HepG2 (cell line): ENCODE measurements around the gene SBK1. TPM values are rescaled to one million over a fixed set of nuclear protein-coding genes. Genes with fewer than 3 reads are reported as not detected.
A peak's percentile ranks its signal among the peaks of the same experiment; 100 is the strongest.

Experiments used
- ATAC-seq: fragments of 200-7000 bp; cut with Tn5 transposase; 3 replicates; pipeline ENCODE4 v1.9.1; 2020; ENCODE audit warnings: mild to moderate bottlenecking, moderate library complexity
- BruUV-seq: library from RNA; stranded (reverse); fragments of 400-500 nt; replicated peaks from 2 replicates; lab custom pipeline; 2021; lab: Mats Ljungman, UMichigan
- CTCF ChIA-PET: fragments of 300-600 bp; formaldehyde crosslinking; extraction: SDS; loops from one replicate; lab custom pipeline; 2021; ENCODE audit warnings: low total read pairs, inconsistent platforms, low intra/inter-chr PET ratio; lab: Yijun Ruan, JAX
- POLR2A ChIA-PET: fragments of 350-600 bp; sonication (Branson Sonifier 250); formaldehyde crosslinking; loops from one replicate; lab custom pipeline; 2020; ENCODE audit warnings: antibody characterized with exemption, inconsistent platforms; lab: Yijun Ruan, JAX
- DNase-seq: peaks from one replicate; pipeline ENCODE4 v3.0.0-alpha.2; 2015; ENCODE audit warnings: low spot score
- FAIRE-seq: peaks from 3 replicates; lab custom pipeline; 2011; peaks lifted over from hg19 to GRCh38; lab: Jason Lieb, UNC
- H2AFZ ChIP-seq: one replicate; pipeline ENCODE4 v1.6.1; 2011; ENCODE audit warnings: low read length, inconsistent platforms
- H3K27ac ChIP-seq: fragments of 300-600 bp; 3 replicates; pipeline ENCODE4 v1.8.0; 2011; ENCODE audit warnings: mixed run types, mild to moderate bottlenecking, mixed read lengths, low read length, inconsistent platforms; ENCODE audit not compliant: insufficient read depth; ENCODE audit errors: extremely low read length
- H3K27me3 ChIP-seq, 2 experiments: fragments of 200-600 bp in 1 of 2; 2 replicates in 1 of 2; 3 replicates in 1 of 2; pipeline versions ENCODE4 v1.6.0 to v1.8.0; 2011; ENCODE audit warnings: low read length in 2 of 2, mild to moderate bottlenecking in 2 of 2, moderate library complexity in 2 of 2, inconsistent platforms in 1 of 2; ENCODE audit not compliant: insufficient read depth in 2 of 2, control insufficient read depth in 1 of 2
- H3K36me3 ChIP-seq, 2 experiments: fragments of 200-600 bp in 1 of 2; replicated peaks in 1 of 2; 2 replicates in 1 of 2; 3 replicates in 1 of 2; pipeline versions ENCODE4 v1.5.1 to v1.8.0; 2011; ENCODE audit warnings: low read length in 2 of 2, inconsistent platforms in 1 of 2; ENCODE audit not compliant: insufficient read depth in 2 of 2, control insufficient read depth in 1 of 2
- H3K4me1 ChIP-seq: 2 replicates; pipeline ENCODE4 v1.5.1; 2012; ENCODE audit warnings: low read length, inconsistent platforms; ENCODE audit not compliant: insufficient read depth
- H3K4me2 ChIP-seq: 2 replicates; pipeline ENCODE4 v1.6.0; 2011; ENCODE audit warnings: low read depth, low read length, inconsistent platforms
- H3K4me3 ChIP-seq, 3 experiments: fragments of 200-600 bp in 1 of 3; sonication (generic), shearing (Covaris generic) in 1 of 3; replicated peaks in 1 of 3; 2 replicates each; pipeline ENCODE4 v1.5.1; 2011 to 2016; ENCODE audit warnings: low read length in 3 of 3, inconsistent platforms in 2 of 3, low read depth in 2 of 3, mild to moderate bottlenecking in 2 of 3, control low read depth in 1 of 3, mixed read lengths in 1 of 3; ENCODE audit not compliant: insufficient read depth in 1 of 3
- H3K79me2 ChIP-seq: one replicate; pipeline ENCODE4 v1.6.1; 2011; ENCODE audit warnings: low read length, inconsistent platforms; ENCODE audit not compliant: insufficient read depth
- H3K9ac ChIP-seq: 2 replicates; pipeline ENCODE4 v1.6.0; 2011; ENCODE audit warnings: mild to moderate bottlenecking, low read depth, low read length, inconsistent platforms; ENCODE audit not compliant: insufficient read depth
- H3K9me3 ChIP-seq: 2 replicates; pipeline ENCODE4 v1.5.1; 2012; ENCODE audit warnings: mild to moderate bottlenecking, low read length
- H4K20me1 ChIP-seq: 2 replicates; pipeline ENCODE4 v1.6.0; 2011; ENCODE audit warnings: inconsistent platforms, mild to moderate bottlenecking, low read length, moderate library complexity; ENCODE audit not compliant: insufficient read depth
- ADNP ChIP-seq: sonication (generic); formaldehyde crosslinking; IDR thresholded peaks from 2 replicates; pipeline ENCODE4 v1.4.0; 2020; ENCODE audit warnings: missing genetic modification reagents
- FOXM1 ChIP-seq: sonication (generic); formaldehyde crosslinking; IDR thresholded peaks from 2 replicates; pipeline ENCODE4 v1.5.0; 2020; ENCODE audit warnings: missing genetic modification reagents
- KLF16 ChIP-seq, 2 experiments: sonication (generic) in 1 of 2; formaldehyde crosslinking in 1 of 2; IDR thresholded peaks; 2 replicates each; pipeline versions ENCODE4 v1.6.1 to v1.8.0; 2016 to 2023; ENCODE audit warnings: missing genetic modification reagents in 2 of 2, missing compliant biosample characterization in 1 of 2
- MAZ ChIP-seq, 2 experiments: sonication (generic) in 1 of 2; formaldehyde crosslinking in 1 of 2; IDR thresholded peaks; 2 replicates each; pipeline versions ENCODE4 v1.5.0 to v1.6.1; 2012 to 2020; ENCODE audit warnings: low read depth in 2 of 2, mild to moderate bottlenecking in 2 of 2, borderline replicate concordance in 1 of 2, improper control_type of control experiment in 1 of 2, low read length in 1 of 2, missing genetic modification reagents in 1 of 2, moderate library complexity in 1 of 2
- MTF2 ChIP-seq: sonication (generic); formaldehyde crosslinking; IDR thresholded peaks from 2 replicates; pipeline ENCODE4 v1.5.0; 2020; ENCODE audit warnings: missing genetic modification reagents, borderline replicate concordance
- NR2F6 ChIP-seq, 2 experiments: IDR thresholded peaks; 2 replicates each; pipeline ENCODE4 v1.6.1; 2016; ENCODE audit warnings: antibody characterized with exemption in 1 of 2, mild to moderate bottlenecking in 1 of 2
- PLRG1 ChIP-seq: fragments of 450-650 bp; conservative IDR thresholded peaks from 2 replicates; pipeline ENCODE4 v1.6.1; 2016
- SP1 ChIP-seq, 2 experiments: fragments of 450-650 bp in 1 of 2; sonication (generic) in 1 of 2; formaldehyde crosslinking in 1 of 2; IDR thresholded peaks; 2 replicates each; pipeline versions ENCODE4 v1.4.0 to v1.6.1; 2016 to 2020; ENCODE audit warnings: missing genetic modification reagents in 1 of 2
- TGIF2 ChIP-seq: IDR thresholded peaks from 2 replicates; pipeline ENCODE4 v1.6.1; 2016; ENCODE audit warnings: control low read depth, missing compliant biosample characterization
- ZKSCAN8 ChIP-seq: IDR thresholded peaks from 2 replicates; pipeline ENCODE4 v1.6.1; 2016; ENCODE audit warnings: borderline replicate concordance, missing genetic modification reagents, missing compliant biosample characterization
- ZMYM3 ChIP-seq: sonication (generic); formaldehyde crosslinking; IDR thresholded peaks from 2 replicates; pipeline ENCODE4 v1.5.1; 2020; ENCODE audit warnings: mild to moderate bottlenecking, missing genetic modification reagents
- ZNF143 ChIP-seq: sonication (generic); formaldehyde crosslinking; IDR thresholded peaks from 2 replicates; pipeline ENCODE4 v1.4.0; 2020; ENCODE audit warnings: missing genetic modification reagents
- ZNF3 ChIP-seq: IDR thresholded peaks from 2 replicates; pipeline ENCODE4 v1.7.0; 2017; ENCODE audit warnings: inconsistent platforms
- ZNF558 ChIP-seq: sonication (generic); formaldehyde crosslinking; IDR thresholded peaks from 2 replicates; pipeline ENCODE4 v1.9.0; 2022; ENCODE audit warnings: mild to moderate bottlenecking, missing genetic modification reagents, borderline replicate concordance
- ZNF569 ChIP-seq: sonication (generic); formaldehyde crosslinking; IDR thresholded peaks from 2 replicates; pipeline ENCODE4 v1.5.0; 2020; ENCODE audit warnings: mild to moderate bottlenecking, missing genetic modification reagents, moderate library complexity, borderline replicate concordance
- ZNF629 ChIP-seq: sonication (generic); formaldehyde crosslinking; conservative IDR thresholded peaks from 2 replicates; pipeline ENCODE4 v1.5.0; 2020; ENCODE audit warnings: missing genetic modification reagents
- ZNF816 ChIP-seq: sonication (generic); formaldehyde crosslinking; IDR thresholded peaks from 2 replicates; pipeline ENCODE4 v1.8.0; 2022; ENCODE audit warnings: missing genetic modification reagents, mild to moderate bottlenecking, borderline replicate concordance
- WGBS: methylation state at CpG from one replicate; pipeline ENCODE4 v1.1.6; 2017; ENCODE audit warnings: low lambda C conversion rate; 5-methylcytosine and 5-hydroxymethylcytosine counted together
- in situ Hi-C: cut with HindIII; loops from 2 replicates; pipeline ENCODE4 v1.10.0; 2017; ENCODE audit warnings: low pct_unique_long_range_greater_than_20kb; ENCODE audit not compliant: extremely low pct_ligation_motif_present
- intact Hi-C: fragments of 100-400 bp; cut with micrococcal nuclease; formaldehyde crosslinking; loops from one replicate; pipeline ENCODE4 v1.10.0; 2022; ENCODE audit not compliant: unreplicated experiment
- polyA plus RNA-seq, 8 experiments: library from polyadenylated mRNA; depleted of rRNA in 3 of 8; stranded (reverse) in 7 of 8; unstranded in 1 of 8; fragments of >200 nt; fragmentation: Illumina TruSeq in 4 of 8; extraction: Trizol in 4 of 8; gene quantifications; 2 replicates each; pipeline versions ENCODE4 v1.2.1 to v1.2.3, GENCODE V29; 2011 to 2016; ENCODE audit warnings: low read depth in 4 of 8, missing spikeins in 1 of 8, mixed read lengths in 1 of 8; ENCODE audit not compliant: insufficient read depth in 1 of 8
- total RNA-seq, 5 experiments: library from RNA; depleted of rRNA; stranded (reverse); fragments of >200 nt; fragmentation: Illumina TruSeq; extraction: Trizol; gene quantifications; 2 replicates each; pipeline ENCODE4 v1.2.3, GENCODE V29; 2016; ENCODE audit warnings: low read depth in 1 of 5
- TF ChIP-seq, protein P1 (sequence below): sonication (generic); formaldehyde crosslinking; IDR thresholded peaks from 2 replicates; pipeline ENCODE4 v1.5.1; 2020; ENCODE audit warnings: mild to moderate bottlenecking, missing genetic modification reagents, borderline replicate concordance
- TF ChIP-seq, protein P2 (sequence below): sonication (generic); formaldehyde crosslinking; conservative IDR thresholded peaks from 2 replicates; pipeline ENCODE4 v1.8.0; 2022; ENCODE audit warnings: mild to moderate bottlenecking, moderate library complexity, missing genetic modification reagents
- TF ChIP-seq, protein P3 (sequence below): sonication (generic); formaldehyde crosslinking; IDR thresholded peaks from 2 replicates; pipeline ENCODE4 v1.8.0; 2022; ENCODE audit warnings: mild to moderate bottlenecking, missing genetic modification reagents

The SBK1 gene
- total and polyA plus RNA-seq, 2 of the 13 experiments (the other 11 are each of a cell fraction or from before 2014, with no cell fraction given), result 0.15 to 0.17 TPM

DNA sequence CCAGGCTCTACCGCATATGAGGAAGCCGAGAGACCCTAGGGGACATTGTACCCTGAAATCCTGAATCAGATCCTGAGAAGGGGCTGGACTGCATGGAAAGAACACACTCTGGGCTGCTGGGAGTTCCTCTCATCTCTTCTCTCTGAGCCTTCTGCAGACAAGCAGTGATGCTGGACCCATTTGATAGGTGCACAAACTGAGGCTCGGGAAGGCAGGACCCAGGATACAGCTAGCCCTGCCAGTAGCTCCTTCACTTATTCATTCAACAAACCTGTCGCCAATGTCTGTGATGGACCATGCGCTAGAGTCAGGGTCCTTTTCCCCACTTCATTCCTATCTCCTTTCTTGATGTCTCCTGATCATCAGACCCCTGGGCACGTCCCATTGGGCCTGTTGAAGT lies 1.9 kb downstream of the SBK1 start:
- H3K4me1 ChIP-seq, result peaks cover 39% of the 10 kb centered on the region
- ATAC-seq, result no peak
- no peaks in the 10 kb centered on the region for H3K36me3 ChIP-seq
- no peak for FAIRE-seq
- no peak overlapping the region for H3K27ac ChIP-seq
- no peak overlapping the region for H3K4me3 ChIP-seq
- in situ Hi-C loops, result no loop called here
- no peaks in the 10 kb centered on the region for H3K9me3 ChIP-seq
- no peak for TF ChIP-seq SP1 (IDR thresholded peaks at IDR 0.05)
- TF ChIP-seq SP1 (CRISPR knock-in tag; IDR thresholded peaks at IDR 0.05), result no peak
- TF ChIP-seq ZNF569 (CRISPR knock-in tag), result no peak
- no peak for TF ChIP-seq FOXM1 (CRISPR knock-in tag)
- TF ChIP-seq MTF2, result no peak
- TF ChIP-seq, protein P1, sequence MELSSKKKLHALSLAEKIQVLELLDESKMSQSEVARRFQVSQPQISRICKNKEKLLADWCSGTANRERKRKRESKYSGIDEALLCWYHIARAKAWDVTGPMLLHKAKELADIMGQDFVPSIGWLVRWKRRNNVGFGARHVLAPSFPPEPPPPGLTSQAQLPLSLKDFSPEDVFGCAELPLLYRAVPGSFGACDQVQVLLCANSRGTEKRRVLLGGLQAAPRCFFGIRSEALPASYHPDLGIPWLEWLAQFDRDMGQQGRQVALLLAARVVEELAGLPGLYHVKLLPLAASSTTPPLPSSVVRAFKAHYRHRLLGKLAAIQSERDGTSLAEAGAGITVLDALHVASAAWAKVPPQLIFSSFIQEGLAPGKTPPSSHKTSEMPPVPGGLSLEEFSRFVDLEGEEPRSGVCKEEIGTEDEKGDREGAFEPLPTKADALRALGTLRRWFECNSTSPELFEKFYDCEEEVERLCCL (CRISPR knock-in tag), result no peak
- peak; percentile 77; the same call in 1 of the 2 replicates for TF ChIP-seq ZNF3
- no peak for TF ChIP-seq PLRG1
- peak; percentile 95 for TF ChIP-seq ZNF629 (CRISPR knock-in tag)
- TF ChIP-seq MAZ (IDR thresholded peaks at IDR 0.05; ENCODE audit: borderline replicate concordance, low read depth, low read length), result no peak
- TF ChIP-seq MAZ (CRISPR knock-in tag; IDR thresholded peaks at IDR 0.05; ENCODE audit: low read depth), result no peak
- TF ChIP-seq, protein P2, sequence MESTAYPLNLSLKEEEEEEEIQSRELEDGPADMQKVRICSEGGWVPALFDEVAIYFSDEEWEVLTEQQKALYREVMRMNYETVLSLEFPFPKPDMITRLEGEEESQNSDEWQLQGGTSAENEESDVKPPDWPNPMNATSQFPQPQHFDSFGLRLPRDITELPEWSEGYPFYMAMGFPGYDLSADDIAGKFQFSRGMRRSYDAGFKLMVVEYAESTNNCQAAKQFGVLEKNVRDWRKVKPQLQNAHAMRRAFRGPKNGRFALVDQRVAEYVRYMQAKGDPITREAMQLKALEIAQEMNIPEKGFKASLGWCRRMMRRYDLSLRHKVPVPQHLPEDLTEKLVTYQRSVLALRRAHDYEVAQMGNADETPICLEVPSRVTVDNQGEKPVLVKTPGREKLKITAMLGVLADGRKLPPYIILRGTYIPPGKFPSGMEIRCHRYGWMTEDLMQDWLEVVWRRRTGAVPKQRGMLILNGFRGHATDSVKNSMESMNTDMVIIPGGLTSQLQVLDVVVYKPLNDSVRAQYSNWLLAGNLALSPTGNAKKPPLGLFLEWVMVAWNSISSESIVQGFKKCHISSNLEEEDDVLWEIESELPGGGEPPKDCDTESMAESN (CRISPR knock-in tag), result no peak
- no peak for TF ChIP-seq TGIF2 (CRISPR knock-in tag)
- TF ChIP-seq ZNF143, result no peak
- TF ChIP-seq ADNP (CRISPR knock-in tag), result 0 out of 2 replicates have a peak, but pooled peaks have one; percentile 35
- no peak for TF ChIP-seq NR2F6 (IDR thresholded peaks at IDR 0.05)
- TF ChIP-seq NR2F6 (CRISPR knock-in tag; IDR thresholded peaks at IDR 0.05), result no peak
- TF ChIP-seq KLF16 (CRISPR knock-in tag; IDR thresholded peaks at IDR 0.05), result no peak
- 0 out of 2 replicates have a peak, but pooled peaks have one; percentile 34 for TF ChIP-seq ZMYM3 (CRISPR knock-in tag)
- no peak for TF ChIP-seq ZNF558 (CRISPR knock-in tag)
- TF ChIP-seq ZKSCAN8 (CRISPR knock-in tag), result no peak
- TF ChIP-seq ZNF816 (CRISPR knock-in tag), result no peak
- TF ChIP-seq, protein P3, sequence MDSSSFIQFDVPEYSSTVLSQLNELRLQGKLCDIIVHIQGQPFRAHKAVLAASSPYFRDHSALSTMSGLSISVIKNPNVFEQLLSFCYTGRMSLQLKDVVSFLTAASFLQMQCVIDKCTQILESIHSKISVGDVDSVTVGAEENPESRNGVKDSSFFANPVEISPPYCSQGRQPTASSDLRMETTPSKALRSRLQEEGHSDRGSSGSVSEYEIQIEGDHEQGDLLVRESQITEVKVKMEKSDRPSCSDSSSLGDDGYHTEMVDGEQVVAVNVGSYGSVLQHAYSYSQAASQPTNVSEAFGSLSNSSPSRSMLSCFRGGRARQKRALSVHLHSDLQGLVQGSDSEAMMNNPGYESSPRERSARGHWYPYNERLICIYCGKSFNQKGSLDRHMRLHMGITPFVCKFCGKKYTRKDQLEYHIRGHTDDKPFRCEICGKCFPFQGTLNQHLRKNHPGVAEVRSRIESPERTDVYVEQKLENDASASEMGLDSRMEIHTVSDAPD (CRISPR knock-in tag), result no peak
- TF ChIP-seq, all 625 proteins: peak for 4
- BruUV-seq, result no TSS peak
- Histone ChIP-seq H2AFZ (no peak overlapping the region), H3K79me2 (no peaks in the 10 kb centered on the region), H3K4me2 (no peak overlapping the region), H3K27me3 (peaks cover 14 to 56% of the 10 kb centered on the region in 2 experiments), H3K9ac (no peak overlapping the region), H4K20me1 (peaks cover 10% of the 10 kb centered on the region; the same call in 1 of the 2 replicates)
- CTCF ChIA-PET, result no interaction called here
- WGBS, result 35% methylated on average over 6 of the region's 6 CpGs
- no peak for DNase-seq
- intact Hi-C loops, result no loop called here
- POLR2A ChIA-PET, result no interaction called here
